H1 (cell line): ENCODE measurements around the gene TAF7L. TPM values are rescaled to one million over a fixed set of nuclear protein-coding genes. Genes with fewer than 3 reads are reported as not detected.

Source experiments
- CTCF ChIA-PET: fragments of 300-600 bp; sonication (Branson Sonifier 250); formaldehyde crosslinking; loops from one replicate; lab custom pipeline; 2021; ENCODE audit not compliant: partially characterized antibody; lab: Charles Lee
- POLR2A ChIA-PET: fragments of 300-600 bp; sonication (Branson Sonifier 250); formaldehyde crosslinking; loops from one replicate; lab custom pipeline; 2021; ENCODE audit warnings: inconsistent platforms; ENCODE audit not compliant: partially characterized antibody; lab: Charles Lee
- DNase-seq, 2 experiments: peaks; one replicate each; pipeline versions ENCODE4 v3.0.0 to v3.0.0-alpha.2; 2010 to 2022; ENCODE audit warnings: low spot score in 2 of 2, low read depth in 1 of 2, mixed read lengths in 1 of 2
- FAIRE-seq: peaks from 2 replicates; lab custom pipeline; 2011; peaks lifted over from hg19 to GRCh38; lab: Jason Lieb, UNC
- H2AFZ ChIP-seq: 2 replicates; pipeline ENCODE4 v1.8.1; 2012; ENCODE audit warnings: low read length, inconsistent platforms
- H2AK5ac ChIP-seq: 2 replicates; pipeline ENCODE4 v1.6.1; 2013; ENCODE audit warnings: low read depth, low read length
- H2BK120ac ChIP-seq: replicated peaks from 2 replicates; pipeline ENCODE3; 2013; ENCODE audit warnings: low read depth, low read length, inconsistent platforms
- H2BK12ac ChIP-seq: 2 replicates; pipeline ENCODE4 v1.6.1; 2013; ENCODE audit warnings: low read depth, low read length
- H2BK15ac ChIP-seq: 2 replicates; pipeline ENCODE4 v1.6.1; 2013; ENCODE audit warnings: low read length
- H2BK20ac ChIP-seq: 2 replicates; pipeline ENCODE4 v1.6.1; 2013; ENCODE audit warnings: low read length
- H2BK5ac ChIP-seq: 2 replicates; pipeline ENCODE4 v1.6.1; 2013; ENCODE audit warnings: low read depth, low read length
- H3K14ac ChIP-seq: 2 replicates; pipeline ENCODE4 v1.6.1; 2013; ENCODE audit warnings: inconsistent platforms; ENCODE audit not compliant: insufficient read length
- H3K18ac ChIP-seq: 2 replicates; pipeline ENCODE4 v1.6.1; 2013; ENCODE audit warnings: low read length; ENCODE audit errors: extremely low read depth
- H3K23ac ChIP-seq: 2 replicates; pipeline ENCODE4 v1.6.1; 2013; ENCODE audit warnings: inconsistent platforms; ENCODE audit not compliant: insufficient read length
- H3K23me2 ChIP-seq: 2 replicates; pipeline ENCODE4 v1.6.1; 2013; ENCODE audit warnings: low read depth, low read length
- H3K27ac ChIP-seq: 2 replicates; pipeline ENCODE4 v1.6.1; 2011; ENCODE audit warnings: low read depth, low read length, inconsistent platforms
- H3K27me3 ChIP-seq, 4 experiments: replicated peaks in 1 of 4; 1 replicate in 1 of 4; 2 replicates in 3 of 4; pipeline versions ENCODE4 v1.6.1 to v1.8.1; 2011 to 2013; ENCODE audit warnings: low read length in 3 of 4, mild to moderate bottlenecking in 3 of 4, inconsistent platforms in 2 of 4, mixed read lengths in 2 of 4, moderate library complexity in 1 of 4; ENCODE audit not compliant: control insufficient read depth in 3 of 4, insufficient read depth in 3 of 4; ENCODE audit errors: extremely low read depth in 1 of 4
- H3K36me3 ChIP-seq, 4 experiments: 2 replicates each; pipeline versions ENCODE4 v1.6.1 to v1.8.1; 2011 to 2013; ENCODE audit warnings: mild to moderate bottlenecking in 4 of 4, low read length in 3 of 4, moderate library complexity in 2 of 4, control low read depth in 1 of 4, inconsistent platforms in 1 of 4; ENCODE audit not compliant: insufficient read depth in 4 of 4, control insufficient read depth in 2 of 4
- H3K4ac ChIP-seq: replicated peaks from 2 replicates; pipeline ENCODE3; 2013; ENCODE audit warnings: low read length, low read depth, mixed read lengths, inconsistent platforms; ENCODE audit not compliant: insufficient read length
- H3K4me1 ChIP-seq, 4 experiments: replicated peaks in 1 of 4; 1 replicate in 1 of 4; 2 replicates in 3 of 4; pipeline versions ENCODE4 v1.6.1 to v1.8.1; 2011 to 2013; ENCODE audit warnings: low read length in 3 of 4, inconsistent platforms in 2 of 4, mixed read lengths in 1 of 4; ENCODE audit not compliant: insufficient read depth in 4 of 4, control insufficient read depth in 3 of 4
- H3K4me2 ChIP-seq, 2 experiments: 2 replicates each; pipeline versions ENCODE4 v1.6.1 to v1.8.1; 2011 to 2013; ENCODE audit warnings: low read depth in 2 of 2, low read length in 2 of 2, control low read depth in 1 of 2, inconsistent platforms in 1 of 2, mild to moderate bottlenecking in 1 of 2; ENCODE audit not compliant: insufficient read depth in 1 of 2
- H3K4me3 ChIP-seq, 4 experiments: fragments of 200-600, 300-600 bp in 1 of 4; sonication (generic), shearing (Covaris generic), sonication (Bioruptor Twin) in 1 of 4; 2 replicates each; pipeline versions ENCODE4 v1.5.1 to v1.8.1; 2011 to 2016; ENCODE audit warnings: low read length in 4 of 4, low read depth in 3 of 4, control low read depth in 2 of 4, inconsistent platforms in 2 of 4, mild to moderate bottlenecking in 2 of 4, mixed read lengths in 1 of 4, moderate library complexity in 1 of 4; ENCODE audit not compliant: insufficient read depth in 2 of 4; ENCODE audit errors: extremely low read depth in 1 of 4
- H3K56ac ChIP-seq: replicated peaks from 2 replicates; pipeline ENCODE3; 2013; ENCODE audit warnings: low read depth, mild to moderate bottlenecking, mixed read lengths, low read length, inconsistent platforms; ENCODE audit not compliant: insufficient read length
- H3K79me1 ChIP-seq: 2 replicates; pipeline ENCODE4 v1.6.1; 2013; ENCODE audit warnings: low read depth, low read length, control low read depth
- H3K79me2 ChIP-seq, 2 experiments: 2 replicates each; pipeline versions ENCODE4 v1.6.1 to v1.8.1; 2012 to 2013; ENCODE audit warnings: low read length in 2 of 2, mild to moderate bottlenecking in 2 of 2, inconsistent platforms in 1 of 2; ENCODE audit not compliant: insufficient read depth in 2 of 2, control insufficient read depth in 1 of 2
- H3K9ac ChIP-seq, 4 experiments: replicated peaks in 1 of 4; 1 replicate in 1 of 4; 2 replicates in 3 of 4; pipeline versions ENCODE4 v1.6.1 to v1.8.1; 2011 to 2013; ENCODE audit warnings: low read depth in 3 of 4, low read length in 3 of 4, control low read depth in 2 of 4, mild to moderate bottlenecking in 2 of 4, moderate library complexity in 2 of 4, inconsistent platforms in 1 of 4; ENCODE audit errors: extremely low read depth in 1 of 4
- H3K9me3 ChIP-seq, 2 experiments: 2 replicates each; pipeline versions ENCODE4 v1.6.1 to v1.8.1; 2012 to 2013; ENCODE audit warnings: mild to moderate bottlenecking in 2 of 2, moderate library complexity in 2 of 2, control low read depth in 1 of 2, inconsistent platforms in 1 of 2, low read depth in 1 of 2, low read length in 1 of 2, mixed read lengths in 1 of 2; ENCODE audit not compliant: insufficient read depth in 2 of 2
- H4K20me1 ChIP-seq, 2 experiments: replicated peaks in 1 of 2; 2 replicates each; pipeline versions ENCODE3 to v1.8.1; 2011 to 2013; ENCODE audit warnings: inconsistent platforms in 2 of 2, low read length in 2 of 2, mild to moderate bottlenecking in 1 of 2; ENCODE audit not compliant: insufficient read depth in 2 of 2, control insufficient read depth in 1 of 2
- H4K5ac ChIP-seq: 2 replicates; pipeline ENCODE4 v1.6.1; 2013; ENCODE audit warnings: low read length, low read depth, mixed read lengths, inconsistent platforms; ENCODE audit not compliant: insufficient read length
- H4K8ac ChIP-seq: 2 replicates; pipeline ENCODE4 v1.8.0; 2013; ENCODE audit warnings: mild to moderate bottlenecking, moderate library complexity, low read length, inconsistent platforms; ENCODE audit not compliant: insufficient read depth; ENCODE audit errors: extremely low read depth
- H4K91ac ChIP-seq: replicated peaks from 2 replicates; pipeline ENCODE3; 2013; ENCODE audit warnings: low read length, mixed read lengths, inconsistent platforms; ENCODE audit not compliant: insufficient read length
- CBX5 ChIP-seq: fragments of 300-800, 300-1000 bp; sonication (generic); IDR thresholded peaks from 2 replicates; pipeline ENCODE4 v1.7.1; 2016; ENCODE audit warnings: antibody characterized with exemption, low read length, low read depth
- GABPA ChIP-seq: IDR thresholded peaks from 2 replicates; pipeline ENCODE4 v1.6.1; 2011; ENCODE audit warnings: mild to moderate bottlenecking, low read length, moderate library complexity, borderline replicate concordance; ENCODE audit not compliant: insufficient read depth
- GTF2F1 ChIP-seq: IDR thresholded peaks from 2 replicates; pipeline ENCODE4 v1.6.1; 2012; ENCODE audit warnings: low read depth, low read length, improper control_type of control experiment, borderline replicate concordance
- RAD21 ChIP-seq, 2 experiments: IDR thresholded peaks in 1 of 2; conservative IDR thresholded peaks in 1 of 2; 2 replicates each; pipeline ENCODE4 v1.6.1; 2011; ENCODE audit warnings: low read depth in 2 of 2, low read length in 2 of 2, improper control_type of control experiment in 1 of 2, inconsistent platforms in 1 of 2, mild to moderate bottlenecking in 1 of 2, moderate library complexity in 1 of 2
- RNF2 ChIP-seq: fragments of 200-900, 300-1000 bp; sonication (generic); IDR thresholded peaks from 2 replicates; pipeline ENCODE4 v1.7.1; 2016; ENCODE audit warnings: borderline replicate concordance, low read depth, mild to moderate bottlenecking, antibody characterized with exemption, low read length; ENCODE audit not compliant: poor library complexity, severe bottlenecking; ENCODE audit errors: missing control alignments
- RXRA ChIP-seq: IDR thresholded peaks from 2 replicates; pipeline ENCODE4 v1.6.1; 2011; ENCODE audit warnings: low read depth, mild to moderate bottlenecking, low read length, moderate library complexity; ENCODE audit not compliant: insufficient read depth
- SRF ChIP-seq: IDR thresholded peaks from 2 replicates; pipeline ENCODE4 v1.6.1; 2011; ENCODE audit warnings: mild to moderate bottlenecking, low read depth, low read length, moderate library complexity
- TCF12 ChIP-seq: IDR thresholded peaks from 2 replicates; pipeline ENCODE4 v1.6.1; 2011; ENCODE audit warnings: low read depth, mild to moderate bottlenecking, low read length
- USF2 ChIP-seq: IDR thresholded peaks from 2 replicates; pipeline ENCODE4 v1.6.1; 2011; ENCODE audit warnings: low read length, improper control_type of control experiment
- WGBS, 2 experiments: shearing (Covaris generic) in 1 of 2; methylation state at CpG; one replicate each; pipeline versions ENCODE4 v1.1.6 to v1.1.7; 2013 to 2015; ENCODE audit warnings: low lambda C conversion rate in 2 of 2, mixed read lengths in 2 of 2, inconsistent platforms in 1 of 2, low coverage in 1 of 2, missing lambda C conversion rate in 1 of 2; ENCODE audit not compliant: insufficient replicate concordance in 2 of 2, insufficient coverage in 1 of 2, insufficient read length in 1 of 2; ENCODE audit errors: extremely low coverage in 1 of 2, missing lambda C conversion rate in 1 of 2; 5-methylcytosine and 5-hydroxymethylcytosine counted together
- polyA plus RNA-seq, 7 experiments: library from polyadenylated mRNA; depleted of rRNA in 3 of 7; stranded (reverse) in 5 of 7; unstranded in 2 of 7; fragments of >200 nt in 5 of 7; fragments of 200-250 nt in 2 of 7; gene quantifications; 1 replicate in 5 of 7; 2 replicates in 1 of 7; 4 replicates in 1 of 7; pipeline versions ENCODE4 v1.2.1 to v1.2.3, GENCODE V29; 2011 to 2013; ENCODE audit warnings: missing spikeins in 2 of 7, mixed read lengths in 2 of 7
- total RNA-seq: library from RNA; stranded (reverse); fragmentation: NEBNext Ultra II Directional; extraction: Animal tissue kit (Norgen Biotek cat#: 25700); gene quantifications from 2 replicates; pipeline ENCODE4 v1.2.1, GENCODE V29; 2021
- TF ChIP-seq, protein P1 (sequence below): IDR thresholded peaks from 2 replicates; pipeline ENCODE4 v1.6.1; 2011; ENCODE audit warnings: low read depth, mild to moderate bottlenecking, low read length; ENCODE audit not compliant: insufficient read depth
- TF ChIP-seq, protein P2 (sequence below): IDR thresholded peaks from 2 replicates; pipeline ENCODE4 v1.6.1; 2012; ENCODE audit warnings: inconsistent platforms

Gene TAF7L
- total and polyA plus RNA-seq, 2 of the 8 experiments (the other 6 are each of a cell fraction or from before 2014, with no cell fraction given) = not detected

GRCh38 chrX:101263766-101264165 is 27.4 kb downstream of the TAF7L start:
- Histone ChIP-seq H3K14ac (no peak overlapping the region), H4K20me1 (no peaks in the 10 kb centered on the region), H3K4ac (no peak overlapping the region), H3K79me2 (no peaks in the 10 kb centered on the region), H3K79me1 (no peaks in the 10 kb centered on the region), H3K56ac (no peak overlapping the region), H3K18ac (no peak overlapping the region), H2BK12ac (no peak overlapping the region), H2BK120ac (no peak overlapping the region), H4K5ac (no peak overlapping the region), H2BK20ac (no peak overlapping the region), H3K4me2 (no peak overlapping the region), H3K36me3 (no peaks in the 10 kb centered on the region), H3K4me1 (no peaks in the 10 kb centered on the region), H3K4me3 (no peak overlapping the region), H3K9ac (no peak overlapping the region), H2AK5ac (no peak overlapping the region), H2BK5ac (no peak overlapping the region), H3K9me3 (no peaks in the 10 kb centered on the region), H4K91ac (no peak overlapping the region), H2AFZ (no peak overlapping the region), H3K27ac (no peak overlapping the region), H4K8ac (no peak overlapping the region), H3K23me2 (no peaks in the 10 kb centered on the region), H3K27me3 (no peaks in the 10 kb centered on the region), H3K23ac (no peak overlapping the region), H2BK15ac (no peak overlapping the region)
- FAIRE-seq (no peak), DNase-seq (no peak)
- ChIA-PET POLR2A (interaction anchor here (0.7 kb wide), 1 partner anchor 127 kb away, joined by 3 read pairs; the partner anchor contains the start of gene RPL36A), CTCF (no interaction called here)
- WGBS, 2 experiments = 76% methylated on average over 2 of the region's 2 CpGs; no CpG with 5 or more reads in 1 of the 2 experiments
- TF ChIP-seq RNF2 (no peak), RAD21 (IDR thresholded peaks at IDR 0.05 in 1 of 2, conservative IDR thresholded peaks at IDR 0.05 in 1 of 2; ENCODE audit: low read depth in 2 of 2, low read length in 2 of 2) (no peak), GTF2F1 (no peak), CBX5 (no peak), RXRA (no peak), GABPA (no peak), USF2 (no peak), SRF (no peak), TCF12 (no peak)
- TF ChIP-seq, protein P1, sequence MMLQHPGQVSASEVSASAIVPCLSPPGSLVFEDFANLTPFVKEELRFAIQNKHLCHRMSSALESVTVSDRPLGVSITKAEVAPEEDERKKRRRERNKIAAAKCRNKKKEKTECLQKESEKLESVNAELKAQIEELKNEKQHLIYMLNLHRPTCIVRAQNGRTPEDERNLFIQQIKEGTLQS = no peak
- TF ChIP-seq, protein P2, sequence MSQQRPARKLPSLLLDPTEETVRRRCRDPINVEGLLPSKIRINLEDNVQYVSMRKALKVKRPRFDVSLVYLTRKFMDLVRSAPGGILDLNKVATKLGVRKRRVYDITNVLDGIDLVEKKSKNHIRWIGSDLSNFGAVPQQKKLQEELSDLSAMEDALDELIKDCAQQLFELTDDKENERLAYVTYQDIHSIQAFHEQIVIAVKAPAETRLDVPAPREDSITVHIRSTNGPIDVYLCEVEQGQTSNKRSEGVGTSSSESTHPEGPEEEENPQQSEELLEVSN = no peak
